Panc1 (cell line): ENCODE results near the gene SLC27A2. TPM values are rescaled to one million over a fixed set of nuclear protein-coding genes. Genes with fewer than 3 reads are reported as not detected.

ENCODE experiments used
- ATAC-seq: fragments of 200-7000 bp; cut with Tn5 transposase; 2 replicates; pipeline ENCODE4 v1.9.1; 2020; ENCODE audit warnings: mild to moderate bottlenecking, moderate library complexity
- BruUV-seq: library from RNA; stranded (reverse); fragments of 400-500 nt; replicated peaks from 2 replicates; lab custom pipeline; 2021; lab: Mats Ljungman, UMichigan
- CTCF ChIA-PET: fragments of 300-600 bp; sonication (Branson Sonifier 250); formaldehyde crosslinking; loops from one replicate; lab custom pipeline; 2022; ENCODE audit warnings: antibody characterized with exemption; lab: Charles Lee
- POLR2A ChIA-PET: fragments of 300-600 bp; sonication (Branson Sonifier 250); formaldehyde crosslinking; loops from one replicate; lab custom pipeline; 2022; ENCODE audit warnings: antibody characterized with exemption; lab: Charles Lee
- DNase-seq: peaks from one replicate; pipeline ENCODE4 v3.0.0-alpha.2; 2010; ENCODE audit warnings: low read depth, low spot score
- H3K27ac ChIP-seq: 2 replicates; pipeline ENCODE4 v1.5.1; 2011; ENCODE audit warnings: mild to moderate bottlenecking, low read length, inconsistent platforms
- H3K27me3 ChIP-seq: fragments of 200-500 bp; sonication (Bioruptor generic); 2 replicates; pipeline ENCODE4 v1.6.0; 2014; ENCODE audit warnings: low read length, inconsistent platforms; ENCODE audit not compliant: control insufficient read depth, insufficient read depth
- H3K36me3 ChIP-seq: fragments of 200-500 bp; sonication (Bioruptor generic); 2 replicates; pipeline ENCODE4 v1.5.1; 2014; ENCODE audit warnings: inconsistent platforms, mild to moderate bottlenecking, low read length, moderate library complexity; ENCODE audit not compliant: control insufficient read depth, insufficient read depth
- H3K4me1 ChIP-seq: 2 replicates; pipeline ENCODE4 v1.5.1; 2011; ENCODE audit warnings: inconsistent platforms, mild to moderate bottlenecking, low read length, moderate library complexity; ENCODE audit not compliant: control insufficient read depth, insufficient read depth
- H3K4me3 ChIP-seq, 2 experiments: 2 replicates each; pipeline ENCODE4 v1.5.1; 2011 to 2012; ENCODE audit warnings: low read depth in 2 of 2, low read length in 2 of 2, mild to moderate bottlenecking in 2 of 2, inconsistent platforms in 1 of 2, moderate library complexity in 1 of 2
- H3K9me3 ChIP-seq: fragments of 200-500 bp; sonication (Bioruptor generic); 2 replicates; pipeline ENCODE4 v1.5.1; 2014; ENCODE audit warnings: low read depth, mild to moderate bottlenecking, inconsistent platforms, low read length, moderate library complexity; ENCODE audit not compliant: control insufficient read depth, insufficient read depth
- POLR2AphosphoS5 ChIP-seq: IDR thresholded peaks from 2 replicates; pipeline ENCODE4 v1.6.1; 2012; ENCODE audit warnings: mild to moderate bottlenecking, low read depth, low read length, moderate library complexity
- SIN3A ChIP-seq: IDR thresholded peaks from 2 replicates; pipeline ENCODE4 v1.6.1; 2012; ENCODE audit warnings: low read depth, mild to moderate bottlenecking, low read length, moderate library complexity, borderline replicate concordance; ENCODE audit not compliant: insufficient read depth
- TCF7L2 ChIP-seq: IDR thresholded peaks from 2 replicates; pipeline ENCODE4 v1.6.1; 2011; ENCODE audit warnings: mild to moderate bottlenecking, low read depth, low read length, inconsistent platforms
- in situ Hi-C: cut with HindIII; loops from 2 replicates; pipeline ENCODE4 v1.10.0; 2016; ENCODE audit warnings: low sequenced_read_pairs, low pct_unique_long_range_greater_than_20kb
- intact Hi-C: fragments of 100-400 bp; cut with micrococcal nuclease; formaldehyde crosslinking; loops from one replicate; pipeline ENCODE4 v1.10.0; 2022; ENCODE audit not compliant: unreplicated experiment
- total RNA-seq: library from RNA; stranded (reverse); gene quantifications from one replicate; pipeline ENCODE4 v1.2.1, GENCODE V29; 2021; ENCODE audit not compliant: unreplicated experiment
- TF ChIP-seq, protein P1 (sequence below), 2 experiments: IDR thresholded peaks; 2 replicates each; pipeline ENCODE4 v1.6.1; 2011 to 2012; ENCODE audit warnings: low read depth in 2 of 2, control low read depth in 1 of 2, low read length in 1 of 2, mild to moderate bottlenecking in 1 of 2, moderate library complexity in 1 of 2; ENCODE audit not compliant: insufficient read depth in 1 of 2
- TF ChIP-seq, protein P2 (sequence below): fragments of 450-650 bp; IDR thresholded peaks from 2 replicates; pipeline ENCODE4 v1.5.1; 2017; ENCODE audit warnings: mild to moderate bottlenecking

Gene SLC27A2
- total RNA-seq, 1 experiment from 2014 or later, result 0.18 TPM

DNA sequence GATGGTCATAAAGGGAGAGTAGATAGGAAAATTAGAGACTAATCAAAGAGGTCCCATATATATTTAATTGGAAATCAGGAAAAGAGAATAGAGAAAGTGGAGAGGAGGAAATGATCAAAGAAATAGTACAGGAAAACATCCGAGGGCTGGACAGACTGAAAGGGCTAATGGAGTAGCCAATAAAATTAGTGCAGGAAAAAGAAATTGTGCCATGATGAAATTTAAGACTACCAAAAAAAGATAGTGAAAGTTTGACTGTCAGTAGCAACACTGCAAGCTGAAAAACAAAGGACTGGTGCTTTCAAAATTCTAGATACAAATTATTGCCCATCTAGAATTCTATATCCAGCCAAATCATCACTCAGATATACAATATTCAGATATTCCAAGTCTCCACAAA lies 36.3 kb downstream of the SLC27A2 start:
- ATAC-seq (no peak), DNase-seq (no peak)
- BruUV-seq, result no TSS peak
- POLR2A ChIA-PET, result no interaction called here
- H3K4me1 ChIP-seq, result no peaks in the 10 kb centered on the region
- TF ChIP-seq SIN3A, result no peak
- TF ChIP-seq, protein P1, sequence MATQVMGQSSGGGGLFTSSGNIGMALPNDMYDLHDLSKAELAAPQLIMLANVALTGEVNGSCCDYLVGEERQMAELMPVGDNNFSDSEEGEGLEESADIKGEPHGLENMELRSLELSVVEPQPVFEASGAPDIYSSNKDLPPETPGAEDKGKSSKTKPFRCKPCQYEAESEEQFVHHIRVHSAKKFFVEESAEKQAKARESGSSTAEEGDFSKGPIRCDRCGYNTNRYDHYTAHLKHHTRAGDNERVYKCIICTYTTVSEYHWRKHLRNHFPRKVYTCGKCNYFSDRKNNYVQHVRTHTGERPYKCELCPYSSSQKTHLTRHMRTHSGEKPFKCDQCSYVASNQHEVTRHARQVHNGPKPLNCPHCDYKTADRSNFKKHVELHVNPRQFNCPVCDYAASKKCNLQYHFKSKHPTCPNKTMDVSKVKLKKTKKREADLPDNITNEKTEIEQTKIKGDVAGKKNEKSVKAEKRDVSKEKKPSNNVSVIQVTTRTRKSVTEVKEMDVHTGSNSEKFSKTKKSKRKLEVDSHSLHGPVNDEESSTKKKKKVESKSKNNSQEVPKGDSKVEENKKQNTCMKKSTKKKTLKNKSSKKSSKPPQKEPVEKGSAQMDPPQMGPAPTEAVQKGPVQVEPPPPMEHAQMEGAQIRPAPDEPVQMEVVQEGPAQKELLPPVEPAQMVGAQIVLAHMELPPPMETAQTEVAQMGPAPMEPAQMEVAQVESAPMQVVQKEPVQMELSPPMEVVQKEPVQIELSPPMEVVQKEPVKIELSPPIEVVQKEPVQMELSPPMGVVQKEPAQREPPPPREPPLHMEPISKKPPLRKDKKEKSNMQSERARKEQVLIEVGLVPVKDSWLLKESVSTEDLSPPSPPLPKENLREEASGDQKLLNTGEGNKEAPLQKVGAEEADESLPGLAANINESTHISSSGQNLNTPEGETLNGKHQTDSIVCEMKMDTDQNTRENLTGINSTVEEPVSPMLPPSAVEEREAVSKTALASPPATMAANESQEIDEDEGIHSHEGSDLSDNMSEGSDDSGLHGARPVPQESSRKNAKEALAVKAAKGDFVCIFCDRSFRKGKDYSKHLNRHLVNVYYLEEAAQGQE (IDR thresholded peaks at IDR 0.05; ENCODE audit: insufficient read depth in 1 of 2, low read depth in 2 of 2, low read length in 1 of 2), result no peak
- H3K4me3 ChIP-seq, result no peak overlapping the region
- no peaks in the 10 kb centered on the region for H3K27me3 ChIP-seq
- intact Hi-C loops (no loop called here), in situ Hi-C loops (no loop called here)
- H3K36me3 ChIP-seq, result no peaks in the 10 kb centered on the region
- no peaks in the 10 kb centered on the region for H3K9me3 ChIP-seq
- no peak overlapping the region for H3K27ac ChIP-seq
- CTCF ChIA-PET, result no interaction called here

DNA sequence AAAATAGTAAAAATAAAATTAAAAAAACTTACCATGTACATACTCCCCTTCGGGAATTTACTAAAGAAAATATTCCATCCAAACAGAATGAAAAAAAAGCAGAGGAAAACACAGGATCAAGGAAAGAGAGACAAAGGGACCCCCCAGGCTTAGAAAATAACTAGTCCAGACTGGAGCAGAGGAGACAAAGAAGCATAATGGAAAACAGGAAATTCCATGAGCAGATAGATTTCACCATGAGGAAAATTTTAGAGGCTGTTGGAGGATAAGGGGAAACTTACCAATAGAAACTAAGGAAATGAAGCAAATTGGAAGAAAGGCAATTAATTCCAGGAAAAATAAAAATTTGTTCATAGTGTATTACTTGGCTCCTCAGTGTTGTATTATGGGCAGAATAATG lies 36.7 kb downstream of the SLC27A2 start:
- in situ Hi-C loops, result no loop called here
- CTCF ChIA-PET, result no interaction called here
- no peak for ATAC-seq

More for the DNA sequence above, 36.7 kb downstream of the SLC27A2 start:
- H3K4me1 ChIP-seq, result no peaks in the 10 kb centered on the region
- intact Hi-C loops, result no loop called here
- no peaks in the 10 kb centered on the region for H3K27me3 ChIP-seq
- no peak overlapping the region for H3K4me3 ChIP-seq
- H3K36me3 ChIP-seq, result no peaks in the 10 kb centered on the region
- H3K27ac ChIP-seq, result no peak overlapping the region
- BruUV-seq, result no TSS peak
- DNase-seq, result no peak
- no peaks in the 10 kb centered on the region for H3K9me3 ChIP-seq
- no peak for TF ChIP-seq POLR2AphosphoS5
- TF ChIP-seq, protein P1 (IDR thresholded peaks at IDR 0.05; ENCODE audit: insufficient read depth in 1 of 2, low read depth in 2 of 2, low read length in 1 of 2), result no peak
- TF ChIP-seq, protein P2, sequence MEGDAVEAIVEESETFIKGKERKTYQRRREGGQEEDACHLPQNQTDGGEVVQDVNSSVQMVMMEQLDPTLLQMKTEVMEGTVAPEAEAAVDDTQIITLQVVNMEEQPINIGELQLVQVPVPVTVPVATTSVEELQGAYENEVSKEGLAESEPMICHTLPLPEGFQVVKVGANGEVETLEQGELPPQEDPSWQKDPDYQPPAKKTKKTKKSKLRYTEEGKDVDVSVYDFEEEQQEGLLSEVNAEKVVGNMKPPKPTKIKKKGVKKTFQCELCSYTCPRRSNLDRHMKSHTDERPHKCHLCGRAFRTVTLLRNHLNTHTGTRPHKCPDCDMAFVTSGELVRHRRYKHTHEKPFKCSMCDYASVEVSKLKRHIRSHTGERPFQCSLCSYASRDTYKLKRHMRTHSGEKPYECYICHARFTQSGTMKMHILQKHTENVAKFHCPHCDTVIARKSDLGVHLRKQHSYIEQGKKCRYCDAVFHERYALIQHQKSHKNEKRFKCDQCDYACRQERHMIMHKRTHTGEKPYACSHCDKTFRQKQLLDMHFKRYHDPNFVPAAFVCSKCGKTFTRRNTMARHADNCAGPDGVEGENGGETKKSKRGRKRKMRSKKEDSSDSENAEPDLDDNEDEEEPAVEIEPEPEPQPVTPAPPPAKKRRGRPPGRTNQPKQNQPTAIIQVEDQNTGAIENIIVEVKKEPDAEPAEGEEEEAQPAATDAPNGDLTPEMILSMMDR, result no peak
- TF ChIP-seq SIN3A, result no peak
- no peak for TF ChIP-seq TCF7L2
- POLR2A ChIA-PET, result no interaction called here
